HEK293T (cell line): ENCODE data around the gene CNNM4.

Source experiments
- CTBP1 ChIP-seq: fragments of 450-650 bp; IDR thresholded peaks from 2 replicates; pipeline ENCODE4 v1.6.1; 2016; ENCODE audit warnings: borderline replicate concordance
- ELF4 ChIP-seq: fragments of 450-650 bp; IDR thresholded peaks from 2 replicates; pipeline ENCODE4 v1.6.1; 2017; ENCODE audit warnings: antibody characterized with exemption
- FOXK2 ChIP-seq: fragments of 450-650 bp; IDR thresholded peaks from 2 replicates; pipeline ENCODE4 v1.6.1; 2016; ENCODE audit warnings: mild to moderate bottlenecking
- L3MBTL2 ChIP-seq: fragments of 450-650 bp; conservative IDR thresholded peaks from 2 replicates; pipeline ENCODE4 v1.6.1; 2016; ENCODE audit warnings: mild to moderate bottlenecking

- TF ChIP-seq L3MBTL2 = no peak
- no peak for TF ChIP-seq CTBP1
- no peak for TF ChIP-seq ELF4
- TF ChIP-seq FOXK2 = no peak
Measured at GRCh38 chr2:96839293-96839874, 78.7 kb downstream of the CNNM4 start.
